Measurements from ENCODE around the gene SOBP.

DNA sequence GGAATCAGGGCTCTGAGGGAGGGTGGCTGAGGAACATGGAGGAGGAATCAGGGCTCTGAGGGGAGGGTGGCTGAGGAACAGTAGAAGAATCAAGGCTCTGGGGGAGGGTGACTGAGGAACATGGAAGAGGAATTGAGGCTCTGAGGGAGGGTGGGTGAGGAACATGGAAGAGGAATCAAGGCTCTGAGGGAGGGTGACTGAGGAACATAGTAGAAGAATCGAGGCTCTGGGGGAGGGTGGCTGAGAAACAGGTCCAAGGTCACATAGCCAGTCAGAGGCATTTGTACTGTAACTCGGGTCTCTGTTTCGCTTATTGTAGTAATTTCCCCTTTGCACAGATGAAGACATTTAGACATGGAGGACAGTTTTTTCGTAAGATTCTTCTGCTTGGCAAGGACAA, 164.8 kb downstream of the SOBP start:
- TF ChIP-seq, protein P1, sequence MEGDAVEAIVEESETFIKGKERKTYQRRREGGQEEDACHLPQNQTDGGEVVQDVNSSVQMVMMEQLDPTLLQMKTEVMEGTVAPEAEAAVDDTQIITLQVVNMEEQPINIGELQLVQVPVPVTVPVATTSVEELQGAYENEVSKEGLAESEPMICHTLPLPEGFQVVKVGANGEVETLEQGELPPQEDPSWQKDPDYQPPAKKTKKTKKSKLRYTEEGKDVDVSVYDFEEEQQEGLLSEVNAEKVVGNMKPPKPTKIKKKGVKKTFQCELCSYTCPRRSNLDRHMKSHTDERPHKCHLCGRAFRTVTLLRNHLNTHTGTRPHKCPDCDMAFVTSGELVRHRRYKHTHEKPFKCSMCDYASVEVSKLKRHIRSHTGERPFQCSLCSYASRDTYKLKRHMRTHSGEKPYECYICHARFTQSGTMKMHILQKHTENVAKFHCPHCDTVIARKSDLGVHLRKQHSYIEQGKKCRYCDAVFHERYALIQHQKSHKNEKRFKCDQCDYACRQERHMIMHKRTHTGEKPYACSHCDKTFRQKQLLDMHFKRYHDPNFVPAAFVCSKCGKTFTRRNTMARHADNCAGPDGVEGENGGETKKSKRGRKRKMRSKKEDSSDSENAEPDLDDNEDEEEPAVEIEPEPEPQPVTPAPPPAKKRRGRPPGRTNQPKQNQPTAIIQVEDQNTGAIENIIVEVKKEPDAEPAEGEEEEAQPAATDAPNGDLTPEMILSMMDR (IDR thresholded peaks at IDR 0.05) = no peak
- no peak for TF ChIP-seq POLR2A (IDR thresholded peaks at IDR 0.05)
